GM18951 (cell line): ENCODE data around the gene TBC1D22B.

ENCODE experiments used
- POLR2A ChIP-seq: IDR thresholded peaks from 4 replicates; pipeline ENCODE4 v1.6.1; 2011; ENCODE audit warnings: mild to moderate bottlenecking; ENCODE audit not compliant: insufficient read length, insufficient read depth; ENCODE audit errors: extremely low read depth
- in situ Hi-C: fragments of 300-500 bp; cut with MboI; formaldehyde crosslinking; loops from one replicate; pipeline ENCODE4 v1.12.0; 2022; ENCODE audit warnings: low sequenced_read_pairs, mixed read lengths, inconsistent platforms; ENCODE audit not compliant: unreplicated experiment

Gene TBC1D22B

DNA sequence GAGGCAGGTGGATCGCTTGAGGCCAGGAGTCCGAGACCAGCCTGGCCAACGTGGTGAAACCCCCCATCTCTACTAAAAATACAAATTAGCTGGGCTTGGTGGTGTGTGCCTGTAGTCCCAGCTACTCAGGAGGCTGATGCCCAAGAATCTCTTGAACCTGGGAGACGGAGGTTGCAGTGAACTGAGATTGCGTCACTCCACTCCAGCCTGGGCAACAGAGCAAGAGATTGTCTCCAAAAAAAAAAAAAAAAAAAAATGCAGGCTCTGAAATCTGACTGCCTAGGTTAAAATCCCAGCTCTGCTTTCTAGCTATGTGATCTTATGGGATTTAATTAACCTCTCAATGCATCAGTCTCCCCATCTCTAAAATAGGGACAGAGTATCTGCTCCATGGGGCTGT lies 3.6 kb downstream of the TBC1D22B start:
- in situ Hi-C loops, result no loop called here
- TF ChIP-seq POLR2A, result no peak

- in situ Hi-C loops, result no loop called here
- TF ChIP-seq POLR2A, result no peak
Measured at GRCh38 chr6:37262446-37263026, 5.0 kb downstream of the TBC1D22B start.

- TF ChIP-seq POLR2A, result no peak
- in situ Hi-C loops, result no loop called here
Measured at GRCh38 chr6:37265001-37265400, 7.4 kb downstream of the TBC1D22B start.

GRCh38 chr6:37265860-37266259 lies 8.3 kb downstream of the TBC1D22B start:
- TF ChIP-seq POLR2A, result no peak
- in situ Hi-C loops, result no loop called here

DNA sequence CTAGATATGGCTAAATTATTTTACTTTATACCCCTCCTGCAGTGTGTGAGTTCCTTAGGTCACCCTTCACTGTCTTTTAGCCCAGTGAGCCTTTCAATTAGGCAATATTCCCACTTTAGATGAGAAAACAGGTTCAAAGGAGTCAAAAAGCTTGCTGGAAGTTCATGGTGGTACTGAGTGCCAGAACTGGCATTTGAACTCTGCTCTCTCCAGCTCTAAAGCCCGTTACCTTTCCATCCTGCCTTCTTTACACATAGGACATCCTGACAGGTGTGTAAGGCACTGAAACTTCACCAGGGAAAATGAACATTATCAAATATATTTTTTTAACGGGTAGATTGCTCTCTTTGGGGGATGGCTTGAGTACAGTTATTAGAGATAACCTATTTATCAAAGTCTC lies 11.5 kb downstream of the TBC1D22B start:
- in situ Hi-C loops, result no loop called here
- TF ChIP-seq POLR2A, result no peak

DNA sequence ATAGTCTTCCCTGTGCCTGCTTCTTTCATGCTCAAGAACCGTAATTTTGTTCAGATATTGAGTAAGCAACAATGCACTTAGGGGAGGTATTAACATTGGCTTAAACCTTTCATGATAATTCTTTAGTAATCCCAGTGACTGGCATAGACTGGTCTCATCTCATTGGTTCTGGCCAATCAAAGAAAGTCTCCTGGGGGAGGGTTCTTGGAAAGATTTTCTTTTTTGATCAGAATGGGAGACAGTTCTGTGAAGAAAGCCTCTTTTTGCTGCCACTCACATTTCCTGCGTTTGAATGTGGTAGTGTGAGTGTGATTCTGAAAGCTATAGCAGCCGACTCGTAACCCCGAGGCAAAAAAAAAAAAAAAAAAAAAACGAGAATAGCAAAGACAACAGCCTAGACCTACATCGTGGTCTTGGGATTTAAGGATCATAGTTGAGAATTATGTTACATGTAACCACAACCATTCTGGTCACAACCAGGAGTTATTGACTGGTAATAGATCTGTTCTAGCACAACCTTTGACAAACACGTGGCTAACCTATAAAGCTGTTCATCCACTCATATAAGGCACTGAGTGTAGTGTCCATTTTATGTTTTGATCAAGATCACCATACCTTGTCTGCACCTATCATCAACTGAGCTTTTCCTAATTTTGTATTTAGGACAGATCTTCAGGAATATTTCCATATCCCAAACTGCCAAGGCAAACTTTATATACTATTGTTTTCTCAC lies 15.4 kb downstream of the TBC1D22B start:
- in situ Hi-C loops, result no loop called here
- no peak for TF ChIP-seq POLR2A

DNA sequence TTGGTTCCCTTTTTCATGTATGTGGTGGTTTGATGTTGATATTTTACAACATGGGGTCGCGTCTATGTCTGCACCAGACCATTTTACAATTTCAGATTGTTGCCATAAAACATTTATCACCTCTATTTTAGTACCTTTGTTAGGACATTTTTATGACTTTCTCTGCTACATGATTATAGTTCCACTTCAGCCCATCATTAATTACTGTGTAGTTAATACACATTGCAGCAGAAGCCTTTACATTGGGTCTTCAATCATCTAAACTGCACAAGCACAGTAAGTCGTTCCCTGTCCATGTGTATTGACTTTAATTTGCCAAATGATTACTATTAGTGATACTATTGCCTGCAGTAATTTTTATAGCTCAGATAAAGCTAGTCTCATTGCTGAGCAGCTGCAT lies 16.1 kb downstream of the TBC1D22B start:
- in situ Hi-C loops, result no loop called here
- TF ChIP-seq POLR2A, result no peak

- TF ChIP-seq POLR2A, result no peak
- in situ Hi-C loops, result no loop called here
Measured at GRCh38 chr6:37275350-37275749, 17.8 kb downstream of the TBC1D22B start.

GRCh38 chr6:37277001-37277409 lies 19.4 kb downstream of the TBC1D22B start:
- peak; percentile 30 for TF ChIP-seq POLR2A
- in situ Hi-C loops, result no loop called here

DNA sequence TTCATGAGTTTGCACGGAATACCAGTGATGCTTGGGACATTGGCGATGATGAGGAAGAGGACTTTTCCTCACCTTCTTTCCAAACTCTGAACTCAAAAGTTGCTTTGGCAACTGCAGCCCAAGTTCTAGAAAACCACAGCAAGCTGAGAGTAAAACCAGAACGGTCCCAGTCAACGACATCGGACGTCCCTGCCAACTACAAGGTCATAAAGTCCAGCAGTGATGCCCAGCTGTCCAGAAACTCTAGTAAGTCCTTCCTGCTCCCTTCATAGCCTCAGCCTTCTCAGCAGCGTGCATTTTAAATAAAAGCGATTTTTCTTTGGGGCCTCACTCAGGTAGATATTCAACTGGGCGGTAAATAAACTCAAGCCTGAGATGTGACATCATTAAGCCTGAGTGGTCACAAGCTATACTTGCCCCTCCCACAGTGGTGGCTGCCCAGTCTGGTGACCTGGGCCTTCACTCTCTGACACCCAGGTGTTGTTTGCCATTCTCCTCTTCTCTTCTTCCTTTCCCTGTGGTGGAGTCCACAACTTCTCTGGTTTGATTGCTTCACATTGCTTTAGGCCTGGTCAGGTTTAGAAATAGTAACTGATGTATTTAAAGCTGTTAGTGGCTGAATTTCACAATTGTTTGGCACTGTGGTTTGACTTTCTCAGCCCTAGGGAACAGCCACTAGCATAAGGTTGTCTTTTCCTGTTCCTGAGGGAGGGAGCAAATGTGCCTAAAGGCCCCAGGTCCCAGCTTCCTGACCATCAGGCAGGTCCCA lies 22.0 kb downstream of the TBC1D22B start:
- in situ Hi-C loops, result no loop called here

GRCh38 chr6:37280162-37280887 lies 22.8 kb downstream of the TBC1D22B start:
- TF ChIP-seq POLR2A, result no peak
- in situ Hi-C loops, result no loop called here

More for the DNA sequence above, 22.0 kb downstream of the TBC1D22B start:
- TF ChIP-seq POLR2A, result no peak

- in situ Hi-C loops, result no loop called here
- TF ChIP-seq POLR2A, result no peak
Measured at GRCh38 chr6:37282371-37282770, 24.8 kb downstream of the TBC1D22B start.

- in situ Hi-C loops, result no loop called here
- no peak for TF ChIP-seq POLR2A
Measured at GRCh38 chr6:37283268-37283667, 25.7 kb downstream of the TBC1D22B start.
